IMR-90 (cell line): Measurements from ENCODE around the gene NOD2. TPM values are rescaled to one million over a fixed set of nuclear protein-coding genes. Genes with fewer than 3 reads are reported as not detected.

ENCODE experiments used
- ATAC-seq: fragments of 200-7000 bp; cut with Tn5 transposase; 2 replicates; pipeline ENCODE4 v1.9.1; 2020; ENCODE audit warnings: low read depth, mild to moderate bottlenecking, moderate library complexity
- BruUV-seq: library from RNA; stranded (reverse); fragments of 400-500 nt; replicated peaks from 2 replicates; lab custom pipeline; 2021; lab: Mats Ljungman, UMichigan
- CTCF ChIA-PET: fragments of 300-600 bp; formaldehyde crosslinking; extraction: SDS; loops from one replicate; lab custom pipeline; 2021; ENCODE audit warnings: antibody characterized with exemption; lab: Yijun Ruan, JAX
- POLR2A ChIA-PET: fragments of 300-600 bp; sonication (Branson Sonifier 250); formaldehyde crosslinking; loops from one replicate; lab custom pipeline; 2022; ENCODE audit warnings: antibody characterized with exemption; ENCODE audit not compliant: unreplicated experiment; lab: Charles Lee
- DNase-seq: peaks from one replicate; pipeline ENCODE4 v3.0.0; 2013
- H2AFZ ChIP-seq: replicated peaks from 2 replicates; pipeline ENCODE3; 2013; ENCODE audit warnings: low read length, mild to moderate bottlenecking; ENCODE audit not compliant: poor library complexity
- H2AK5ac ChIP-seq: 2 replicates; pipeline ENCODE4 v1.6.1; 2013; ENCODE audit warnings: low read depth, low read length, inconsistent platforms
- H2AK9ac ChIP-seq: replicated peaks from 2 replicates; pipeline ENCODE3; 2013; ENCODE audit warnings: mild to moderate bottlenecking, low read depth, low read length, moderate library complexity; ENCODE audit not compliant: poor library complexity
- H2BK120ac ChIP-seq: 2 replicates; pipeline ENCODE4 v1.6.1; 2013; ENCODE audit warnings: low read depth, low read length, inconsistent platforms
- H2BK15ac ChIP-seq: 3 replicates; pipeline ENCODE4 v1.6.1; 2013; ENCODE audit warnings: low read depth, low read length, inconsistent platforms
- H2BK20ac ChIP-seq: 2 replicates; pipeline ENCODE4 v1.6.1; 2013; ENCODE audit warnings: low read depth, mild to moderate bottlenecking, inconsistent platforms, low read length, moderate library complexity
- H2BK5ac ChIP-seq: 2 replicates; pipeline ENCODE4 v1.6.1; 2013; ENCODE audit warnings: mild to moderate bottlenecking, low read depth, low read length, inconsistent platforms; ENCODE audit not compliant: poor library complexity, severe bottlenecking
- H3K14ac ChIP-seq: replicated peaks from 2 replicates; pipeline ENCODE4 v1.6.1; 2013; ENCODE audit warnings: low read depth, low read length, inconsistent platforms
- H3K18ac ChIP-seq: 2 replicates; pipeline ENCODE4 v1.6.1; 2013; ENCODE audit warnings: low read depth, low read length, control low read depth
- H3K23ac ChIP-seq: 2 replicates; pipeline ENCODE4 v1.6.1; 2013; ENCODE audit warnings: low read depth, low read length, inconsistent platforms
- H3K27ac ChIP-seq: 2 replicates; pipeline ENCODE4 v1.5.1; 2013; ENCODE audit warnings: mild to moderate bottlenecking, control low read depth, low read length; ENCODE audit not compliant: insufficient read depth
- H3K27me3 ChIP-seq: 2 replicates; pipeline ENCODE4 v1.6.1; 2013; ENCODE audit warnings: low read length; ENCODE audit not compliant: control insufficient read depth, insufficient read depth
- H3K36me3 ChIP-seq: 2 replicates; pipeline ENCODE4 v1.6.1; 2013; ENCODE audit warnings: low read length, mixed read lengths; ENCODE audit not compliant: control insufficient read depth, insufficient read depth
- H3K4ac ChIP-seq: 2 replicates; pipeline ENCODE4 v1.6.1; 2013; ENCODE audit warnings: low read depth, low read length, inconsistent platforms
- H3K4me1 ChIP-seq: 2 replicates; pipeline ENCODE4 v1.6.1; 2013; ENCODE audit warnings: low read length, mixed read lengths; ENCODE audit not compliant: control insufficient read depth, insufficient read depth
- H3K4me2 ChIP-seq: 2 replicates; pipeline ENCODE4 v1.6.1; 2013; ENCODE audit warnings: low read depth, mild to moderate bottlenecking, control low read depth, low read length, moderate library complexity
- H3K4me3 ChIP-seq: 2 replicates; pipeline ENCODE4 v1.5.1; 2013; ENCODE audit warnings: low read depth, mild to moderate bottlenecking, control low read depth, low read length, moderate library complexity; ENCODE audit not compliant: insufficient read depth
- H3K56ac ChIP-seq: 2 replicates; pipeline ENCODE4 v1.6.1; 2013; ENCODE audit warnings: low read length, inconsistent platforms; ENCODE audit not compliant: insufficient read depth; ENCODE audit errors: extremely low read depth
- H3K79me1 ChIP-seq, 2 experiments: 2 replicates each; pipeline ENCODE4 v1.6.1; 2013; ENCODE audit warnings: low read length in 2 of 2, inconsistent platforms in 1 of 2, low read depth in 1 of 2
- H3K9ac ChIP-seq: 2 replicates; pipeline ENCODE4 v1.6.1; 2013; ENCODE audit warnings: low read depth, low read length, control low read depth
- H3K9me1 ChIP-seq: 2 replicates; pipeline ENCODE4 v1.6.1; 2013; ENCODE audit warnings: low read length, inconsistent platforms; ENCODE audit not compliant: insufficient read depth
- H3K9me3 ChIP-seq: 2 replicates; pipeline ENCODE4 v1.6.1; 2013; ENCODE audit warnings: low read length; ENCODE audit not compliant: control insufficient read depth, insufficient read depth
- H4K20me1 ChIP-seq: 2 replicates; pipeline ENCODE4 v1.6.1; 2013; ENCODE audit warnings: low read length, inconsistent platforms; ENCODE audit not compliant: insufficient read depth
- H4K5ac ChIP-seq: 2 replicates; pipeline ENCODE4 v1.6.1; 2013; ENCODE audit warnings: mild to moderate bottlenecking, low read depth, low read length, control low read depth
- H4K8ac ChIP-seq, 2 experiments: 2 replicates each; pipeline ENCODE4 v1.6.1; 2013; ENCODE audit warnings: low read depth in 2 of 2, low read length in 2 of 2, control low read depth in 1 of 2, inconsistent platforms in 1 of 2
- H4K91ac ChIP-seq: 2 replicates; pipeline ENCODE4 v1.6.1; 2013; ENCODE audit warnings: low read depth, low read length, inconsistent platforms; ENCODE audit not compliant: insufficient read depth
- MAFK ChIP-seq: IDR thresholded peaks from 2 replicates; pipeline ENCODE4 v1.6.1; 2012; ENCODE audit warnings: low read depth, low read length, improper control_type of control experiment
- WGBS, 2 experiments: methylation state at CpG; one replicate each; pipeline versions ENCODE4 v1.1.5 to v1.1.7; 2013; ENCODE audit warnings: missing lambda C conversion rate in 2 of 2; ENCODE audit not compliant: insufficient read length in 1 of 2; ENCODE audit errors: extremely low coverage in 2 of 2; 5-methylcytosine and 5-hydroxymethylcytosine counted together
- dilution Hi-C: fragments of 300-500 bp; cut with HindIII; formaldehyde crosslinking; loops from one replicate; pipeline ENCODE4 v1.14.3; 2018; ENCODE audit warnings: low sequenced_read_pairs; ENCODE audit not compliant: unreplicated experiment
- in situ Hi-C: fragments of 300-500 bp; cut with MboI; formaldehyde crosslinking; loops from 3 replicates; pipeline ENCODE4 v1.14.3; 2019; ENCODE audit warnings: low sequenced_read_pairs, inconsistent platforms, mixed read lengths
- intact Hi-C: fragments of 100-400 bp; cut with micrococcal nuclease; formaldehyde crosslinking; loops from 2 replicates; pipeline ENCODE4 v1.10.0; 2022
- polyA plus RNA-seq, 3 experiments: library from polyadenylated mRNA; depleted of rRNA; stranded (reverse); fragments of >200 nt; gene quantifications; 2 replicates each; pipeline ENCODE4 v1.2.3, GENCODE V29; 2012; ENCODE audit warnings: low replicate concordance in 1 of 3
- total RNA-seq: library from RNA; depleted of rRNA; stranded (reverse); fragments of >200 nt; gene quantifications from 2 replicates; pipeline ENCODE4 v1.2.3, GENCODE V29; 2012
- TF ChIP-seq, protein P1 (sequence below): fragments of 150-350 bp; IDR thresholded peaks from 2 replicates; pipeline ENCODE4 v1.6.1; 2016; ENCODE audit warnings: low read depth, mild to moderate bottlenecking, low read length, moderate library complexity, borderline replicate concordance

The NOD2 gene
- total and polyA plus RNA-seq, 2 of the 4 experiments (the other 2 are of a cell fraction), result not detected

GRCh38 chr16:50659806-50660205 lies 33.6 kb upstream of the NOD2 start:
- TF ChIP-seq MAFK, result no peak
- TF ChIP-seq, protein P1, sequence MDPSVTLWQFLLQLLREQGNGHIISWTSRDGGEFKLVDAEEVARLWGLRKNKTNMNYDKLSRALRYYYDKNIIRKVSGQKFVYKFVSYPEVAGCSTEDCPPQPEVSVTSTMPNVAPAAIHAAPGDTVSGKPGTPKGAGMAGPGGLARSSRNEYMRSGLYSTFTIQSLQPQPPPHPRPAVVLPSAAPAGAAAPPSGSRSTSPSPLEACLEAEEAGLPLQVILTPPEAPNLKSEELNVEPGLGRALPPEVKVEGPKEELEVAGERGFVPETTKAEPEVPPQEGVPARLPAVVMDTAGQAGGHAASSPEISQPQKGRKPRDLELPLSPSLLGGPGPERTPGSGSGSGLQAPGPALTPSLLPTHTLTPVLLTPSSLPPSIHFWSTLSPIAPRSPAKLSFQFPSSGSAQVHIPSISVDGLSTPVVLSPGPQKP, result no peak
- no peaks in the 10 kb centered on the region; the same call in 1 of the 2 replicates for H3K9me3 ChIP-seq
- ATAC-seq (no peak), DNase-seq (no peak)
- BruUV-seq, result no TSS peak
- CTCF ChIA-PET, result no interaction called here
- H4K8ac ChIP-seq, result no peak overlapping the region
- no peak overlapping the region for H3K27ac ChIP-seq
- in situ Hi-C loops, result loop anchor here (10.0 to 25.0 kb wide), 2 partner anchors 285 to 448 kb away; no protein-coding TSS in a partner anchor
- POLR2A ChIA-PET, result no interaction called here
- H3K9me1 ChIP-seq, result no peaks in the 10 kb centered on the region
- no peak overlapping the region for H2AK9ac ChIP-seq
- no peaks in the 10 kb centered on the region for H3K79me1 ChIP-seq
- H2BK5ac ChIP-seq, result no peak overlapping the region
- no peak overlapping the region for H3K9ac ChIP-seq
- intact Hi-C loops, result no loop called here
- no peaks in the 10 kb centered on the region for H4K20me1 ChIP-seq
- H3K4me2 ChIP-seq, result no peak overlapping the region
- H3K14ac ChIP-seq, result no peak overlapping the region
- H2BK20ac ChIP-seq, result no peak overlapping the region
- H3K4me1 ChIP-seq, result no peaks in the 10 kb centered on the region
- no peak overlapping the region for H3K4ac ChIP-seq
- no peaks in the 10 kb centered on the region for H3K36me3 ChIP-seq
- no CpG with 5 or more reads among the region's 5 CpGs for WGBS, 2 experiments
- H2AFZ ChIP-seq, result no peak overlapping the region
- H3K18ac ChIP-seq, result no peak overlapping the region
- H2BK15ac ChIP-seq, result no peak overlapping the region
- dilution Hi-C loops, result no loop called here
- no peak overlapping the region for H3K56ac ChIP-seq
- no peak overlapping the region for H2AK5ac ChIP-seq
- no peak overlapping the region for H3K23ac ChIP-seq
- no peak overlapping the region for H4K91ac ChIP-seq
- no peak overlapping the region for H4K5ac ChIP-seq
- H3K27me3 ChIP-seq, result peaks cover 6% of the 10 kb centered on the region; the same call in 1 of the 2 replicates
- no peak overlapping the region for H3K4me3 ChIP-seq
- H2BK120ac ChIP-seq, result no peak overlapping the region
